Measurements from ENCODE around the gene EIPR1.

EIPR1 gene

DNA sequence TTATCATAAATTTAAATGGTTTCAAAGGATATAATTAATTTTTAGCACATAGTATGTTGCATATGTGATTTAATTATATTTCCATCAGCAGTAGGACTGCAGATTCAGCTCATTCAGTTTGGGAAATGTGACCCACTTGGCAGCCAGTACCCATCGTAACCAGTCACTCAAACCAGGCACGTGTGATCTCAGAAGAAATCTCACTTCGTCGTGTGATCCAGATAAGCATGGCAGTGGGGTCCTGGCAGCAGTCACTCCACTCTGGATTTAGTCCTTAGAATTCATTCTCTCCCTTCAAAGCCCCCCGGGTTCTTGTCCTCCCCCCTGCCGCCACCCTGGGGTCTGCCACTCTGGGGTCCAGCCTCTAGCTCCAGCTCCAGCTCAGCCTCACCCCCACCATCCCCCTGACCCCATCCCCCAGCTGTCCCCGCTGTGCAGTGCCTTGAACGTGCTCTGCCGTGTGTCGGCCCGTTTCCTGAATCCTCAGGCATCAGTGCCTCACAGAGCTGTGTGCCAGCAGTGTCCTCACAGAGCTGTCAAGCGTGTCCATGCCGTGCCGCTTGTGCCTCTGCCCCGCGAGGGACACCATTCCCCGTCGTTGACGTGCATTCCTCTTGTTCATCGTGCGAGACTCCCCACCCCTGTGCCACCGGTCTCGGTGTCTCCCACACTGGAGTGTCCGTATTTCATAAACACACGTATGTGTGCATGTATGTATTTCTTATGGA is 36.7 kb upstream of the EIPR1 start:
- no peak for ATAC-seq

DNA sequence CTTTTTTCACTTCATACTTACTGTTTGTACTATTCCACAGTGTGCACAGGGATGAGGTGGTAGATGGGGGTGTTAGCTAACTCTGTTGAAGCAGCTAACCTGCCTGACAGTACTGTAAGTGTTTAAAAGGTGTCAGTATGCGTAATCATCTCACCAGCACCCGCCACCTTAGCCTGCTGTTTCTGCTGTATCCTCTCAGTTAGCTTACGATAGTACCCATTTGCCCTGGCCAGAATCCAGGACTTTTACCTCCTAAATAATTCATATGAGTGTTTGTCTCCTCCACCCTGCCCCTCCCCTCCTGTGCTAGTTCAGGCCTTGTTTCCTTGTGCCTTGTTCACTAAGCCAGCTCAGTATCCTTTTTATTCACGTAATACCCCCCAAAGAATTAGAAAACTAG is 36.1 kb upstream of the EIPR1 start:
- TF ChIP-seq, protein P1, sequence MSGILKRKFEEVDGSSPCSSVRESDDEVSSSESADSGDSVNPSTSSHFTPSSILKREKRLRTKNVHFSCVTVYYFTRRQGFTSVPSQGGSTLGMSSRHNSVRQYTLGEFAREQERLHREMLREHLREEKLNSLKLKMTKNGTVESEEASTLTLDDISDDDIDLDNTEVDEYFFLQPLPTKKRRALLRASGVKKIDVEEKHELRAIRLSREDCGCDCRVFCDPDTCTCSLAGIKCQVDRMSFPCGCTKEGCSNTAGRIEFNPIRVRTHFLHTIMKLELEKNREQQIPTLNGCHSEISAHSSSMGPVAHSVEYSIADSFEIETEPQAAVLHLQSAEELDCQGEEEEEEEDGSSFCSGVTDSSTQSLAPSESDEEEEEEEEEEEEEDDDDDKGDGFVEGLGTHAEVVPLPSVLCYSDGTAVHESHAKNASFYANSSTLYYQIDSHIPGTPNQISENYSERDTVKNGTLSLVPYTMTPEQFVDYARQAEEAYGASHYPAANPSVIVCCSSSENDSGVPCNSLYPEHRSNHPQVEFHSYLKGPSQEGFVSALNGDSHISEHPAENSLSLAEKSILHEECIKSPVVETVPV (CRISPR knock-in tag; IDR thresholded peaks at IDR 0.05) = no peak
- TF ChIP-seq PPARA (CRISPR knock-in tag; IDR thresholded peaks at IDR 0.05; ENCODE audit: borderline replicate concordance) = no peak
- TF ChIP-seq ZNF565 (CRISPR knock-in tag; conservative IDR thresholded peaks at IDR 0.05; ENCODE audit: low read depth) = no peak
- TF ChIP-seq ISL1 (CRISPR knock-in tag; IDR thresholded peaks at IDR 0.05) = no peak
- no peak for TF ChIP-seq ESRRG (CRISPR knock-in tag; IDR thresholded peaks at IDR 0.05)
- TF ChIP-seq ZNF8 (CRISPR knock-in tag; IDR thresholded peaks at IDR 0.05) = no peak
- TF ChIP-seq, protein P2, sequence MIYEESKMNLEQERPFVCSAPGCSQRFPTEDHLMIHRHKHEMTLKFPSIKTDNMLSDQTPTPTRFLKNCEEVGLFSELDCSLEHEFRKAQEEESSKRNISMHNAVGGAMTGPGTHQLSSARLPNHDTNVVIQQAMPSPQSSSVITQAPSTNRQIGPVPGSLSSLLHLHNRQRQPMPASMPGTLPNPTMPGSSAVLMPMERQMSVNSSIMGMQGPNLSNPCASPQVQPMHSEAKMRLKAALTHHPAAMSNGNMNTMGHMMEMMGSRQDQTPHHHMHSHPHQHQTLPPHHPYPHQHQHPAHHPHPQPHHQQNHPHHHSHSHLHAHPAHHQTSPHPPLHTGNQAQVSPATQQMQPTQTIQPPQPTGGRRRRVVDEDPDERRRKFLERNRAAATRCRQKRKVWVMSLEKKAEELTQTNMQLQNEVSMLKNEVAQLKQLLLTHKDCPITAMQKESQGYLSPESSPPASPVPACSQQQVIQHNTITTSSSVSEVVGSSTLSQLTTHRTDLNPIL (CRISPR knock-in tag; IDR thresholded peaks at IDR 0.05; ENCODE audit: low read depth) = no peak
- no peak for TF ChIP-seq GLIS3 (CRISPR knock-in tag; IDR thresholded peaks at IDR 0.05)
- ATAC-seq = no peak

More for the DNA sequence above, 36.7 kb upstream of the EIPR1 start:
- TF ChIP-seq, protein P3, sequence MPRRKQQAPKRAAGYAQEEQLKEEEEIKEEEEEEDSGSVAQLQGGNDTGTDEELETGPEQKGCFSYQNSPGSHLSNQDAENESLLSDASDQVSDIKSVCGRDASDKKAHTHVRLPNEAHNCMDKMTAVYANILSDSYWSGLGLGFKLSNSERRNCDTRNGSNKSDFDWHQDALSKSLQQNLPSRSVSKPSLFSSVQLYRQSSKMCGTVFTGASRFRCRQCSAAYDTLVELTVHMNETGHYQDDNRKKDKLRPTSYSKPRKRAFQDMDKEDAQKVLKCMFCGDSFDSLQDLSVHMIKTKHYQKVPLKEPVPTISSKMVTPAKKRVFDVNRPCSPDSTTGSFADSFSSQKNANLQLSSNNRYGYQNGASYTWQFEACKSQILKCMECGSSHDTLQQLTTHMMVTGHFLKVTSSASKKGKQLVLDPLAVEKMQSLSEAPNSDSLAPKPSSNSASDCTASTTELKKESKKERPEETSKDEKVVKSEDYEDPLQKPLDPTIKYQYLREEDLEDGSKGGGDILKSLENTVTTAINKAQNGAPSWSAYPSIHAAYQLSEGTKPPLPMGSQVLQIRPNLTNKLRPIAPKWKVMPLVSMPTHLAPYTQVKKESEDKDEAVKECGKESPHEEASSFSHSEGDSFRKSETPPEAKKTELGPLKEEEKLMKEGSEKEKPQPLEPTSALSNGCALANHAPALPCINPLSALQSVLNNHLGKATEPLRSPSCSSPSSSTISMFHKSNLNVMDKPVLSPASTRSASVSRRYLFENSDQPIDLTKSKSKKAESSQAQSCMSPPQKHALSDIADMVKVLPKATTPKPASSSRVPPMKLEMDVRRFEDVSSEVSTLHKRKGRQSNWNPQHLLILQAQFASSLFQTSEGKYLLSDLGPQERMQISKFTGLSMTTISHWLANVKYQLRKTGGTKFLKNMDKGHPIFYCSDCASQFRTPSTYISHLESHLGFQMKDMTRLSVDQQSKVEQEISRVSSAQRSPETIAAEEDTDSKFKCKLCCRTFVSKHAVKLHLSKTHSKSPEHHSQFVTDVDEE (CRISPR knock-in tag; IDR thresholded peaks at IDR 0.05) = no peak
- no peak for TF ChIP-seq ZNF70 (CRISPR knock-in tag; IDR thresholded peaks at IDR 0.05)
- no peak for TF ChIP-seq ZNF565 (CRISPR knock-in tag; conservative IDR thresholded peaks at IDR 0.05; ENCODE audit: low read depth)
- TF ChIP-seq, protein P4, sequence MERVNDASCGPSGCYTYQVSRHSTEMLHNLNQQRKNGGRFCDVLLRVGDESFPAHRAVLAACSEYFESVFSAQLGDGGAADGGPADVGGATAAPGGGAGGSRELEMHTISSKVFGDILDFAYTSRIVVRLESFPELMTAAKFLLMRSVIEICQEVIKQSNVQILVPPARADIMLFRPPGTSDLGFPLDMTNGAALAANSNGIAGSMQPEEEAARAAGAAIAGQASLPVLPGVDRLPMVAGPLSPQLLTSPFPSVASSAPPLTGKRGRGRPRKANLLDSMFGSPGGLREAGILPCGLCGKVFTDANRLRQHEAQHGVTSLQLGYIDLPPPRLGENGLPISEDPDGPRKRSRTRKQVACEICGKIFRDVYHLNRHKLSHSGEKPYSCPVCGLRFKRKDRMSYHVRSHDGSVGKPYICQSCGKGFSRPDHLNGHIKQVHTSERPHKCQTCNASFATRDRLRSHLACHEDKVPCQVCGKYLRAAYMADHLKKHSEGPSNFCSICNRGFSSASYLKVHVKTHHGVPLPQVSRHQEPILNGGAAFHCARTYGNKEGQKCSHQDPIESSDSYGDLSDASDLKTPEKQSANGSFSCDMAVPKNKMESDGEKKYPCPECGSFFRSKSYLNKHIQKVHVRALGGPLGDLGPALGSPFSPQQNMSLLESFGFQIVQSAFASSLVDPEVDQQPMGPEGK (CRISPR knock-in tag; IDR thresholded peaks at IDR 0.05; ENCODE audit: borderline replicate concordance) = no peak
- no peak for TF ChIP-seq ISL1 (CRISPR knock-in tag; IDR thresholded peaks at IDR 0.05)
- no peak for TF ChIP-seq OSR1 (CRISPR knock-in tag; IDR thresholded peaks at IDR 0.05)
- TF ChIP-seq ZFP30 (CRISPR knock-in tag; IDR thresholded peaks at IDR 0.05) = no peak
- TF ChIP-seq PPARA (CRISPR knock-in tag; IDR thresholded peaks at IDR 0.05; ENCODE audit: borderline replicate concordance) = no peak
- TF ChIP-seq ZFP3 (CRISPR knock-in tag; IDR thresholded peaks at IDR 0.05) = no peak

DNA sequence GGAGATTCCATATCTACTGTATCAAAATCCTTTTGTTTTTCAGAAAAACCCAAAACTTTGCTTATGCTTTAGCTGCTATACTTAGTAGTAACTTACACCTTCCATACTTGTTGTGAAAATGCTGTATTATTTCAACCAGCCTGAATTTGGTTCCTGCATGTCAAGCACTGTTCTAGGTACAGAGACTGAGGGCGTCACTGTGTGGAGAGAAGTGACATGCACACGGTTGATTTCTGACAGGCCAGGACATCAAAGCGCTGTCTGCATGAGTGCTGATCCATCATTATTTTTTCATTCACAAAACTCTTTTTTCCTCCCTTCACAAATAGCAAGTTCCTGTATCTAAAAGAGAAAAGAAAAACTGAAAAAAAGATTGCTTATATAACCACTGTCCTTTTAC is 33.5 kb upstream of the EIPR1 start:
- ATAC-seq = no peak
- TF ChIP-seq ZNF565 (CRISPR knock-in tag; conservative IDR thresholded peaks at IDR 0.05; ENCODE audit: low read depth) (no peak), ESRRG (CRISPR knock-in tag; IDR thresholded peaks at IDR 0.05) (no peak), TOX (CRISPR knock-in tag; IDR thresholded peaks at IDR 0.05; ENCODE audit: borderline replicate concordance) (no peak), SNAI2 (CRISPR knock-in tag; IDR thresholded peaks at IDR 0.05) (no peak)
- TF ChIP-seq, protein P5, sequence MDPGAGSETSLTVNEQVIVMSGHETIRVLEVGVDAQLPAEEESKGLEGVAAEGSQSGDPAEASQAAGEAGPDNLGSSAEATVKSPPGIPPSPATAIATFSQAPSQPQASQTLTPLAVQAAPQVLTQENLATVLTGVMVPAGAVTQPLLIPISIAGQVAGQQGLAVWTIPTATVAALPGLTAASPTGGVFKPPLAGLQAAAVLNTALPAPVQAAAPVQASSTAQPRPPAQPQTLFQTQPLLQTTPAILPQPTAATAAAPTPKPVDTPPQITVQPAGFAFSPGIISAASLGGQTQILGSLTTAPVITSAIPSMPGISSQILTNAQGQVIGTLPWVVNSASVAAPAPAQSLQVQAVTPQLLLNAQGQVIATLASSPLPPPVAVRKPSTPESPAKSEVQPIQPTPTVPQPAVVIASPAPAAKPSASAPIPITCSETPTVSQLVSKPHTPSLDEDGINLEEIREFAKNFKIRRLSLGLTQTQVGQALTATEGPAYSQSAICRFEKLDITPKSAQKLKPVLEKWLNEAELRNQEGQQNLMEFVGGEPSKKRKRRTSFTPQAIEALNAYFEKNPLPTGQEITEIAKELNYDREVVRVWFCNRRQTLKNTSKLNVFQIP (CRISPR knock-in tag; IDR thresholded peaks at IDR 0.05; ENCODE audit: borderline replicate concordance, low read depth) = no peak

DNA sequence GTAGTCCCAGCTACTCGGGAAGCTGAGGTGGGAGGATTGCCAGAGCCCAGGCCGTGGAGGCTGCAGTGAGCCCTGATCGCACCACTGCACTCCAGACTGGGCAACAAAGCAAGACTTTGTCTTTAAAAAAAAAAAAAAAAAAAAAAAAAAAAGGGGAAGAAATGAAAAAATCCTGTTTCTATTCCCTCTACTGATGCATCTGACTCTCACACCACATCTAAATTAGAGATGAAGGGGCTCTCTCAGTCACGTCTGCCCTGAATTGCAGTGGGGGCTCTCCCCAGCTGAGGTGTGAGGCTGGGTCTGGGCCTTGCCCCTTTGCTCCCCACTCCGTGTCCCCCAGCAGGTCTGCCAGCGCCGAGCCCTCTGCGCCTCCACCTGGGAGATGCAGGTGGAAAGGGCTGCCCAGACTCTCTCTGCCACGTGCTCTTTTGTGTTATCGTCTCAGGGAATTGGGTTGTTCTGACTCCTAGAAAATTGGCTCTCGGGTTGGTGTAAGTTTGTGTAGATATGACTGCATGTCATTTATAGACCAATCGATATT is 32.1 kb upstream of the EIPR1 start:
- no peak for ATAC-seq
- no peak for TF ChIP-seq BACH2 (CRISPR knock-in tag; IDR thresholded peaks at IDR 0.05; ENCODE audit: borderline replicate concordance)
- TF ChIP-seq OSR1 (CRISPR knock-in tag; IDR thresholded peaks at IDR 0.05) = no peak
- no peak for TF ChIP-seq ESRRG (CRISPR knock-in tag; IDR thresholded peaks at IDR 0.05)
- TF ChIP-seq SNAI2 (CRISPR knock-in tag; IDR thresholded peaks at IDR 0.05) = no peak
- TF ChIP-seq, protein P5 (CRISPR knock-in tag; IDR thresholded peaks at IDR 0.05; ENCODE audit: borderline replicate concordance, low read depth) = no peak
- TF ChIP-seq TCF4 (CRISPR knock-in tag; IDR thresholded peaks at IDR 0.05; ENCODE audit: borderline replicate concordance) = no peak
- TF ChIP-seq CSDC2 (CRISPR knock-in tag; IDR thresholded peaks at IDR 0.05) = no peak
- no peak for TF ChIP-seq ARNTL (CRISPR knock-in tag; IDR thresholded peaks at IDR 0.05; ENCODE audit: borderline replicate concordance, low read depth)
- no peak for TF ChIP-seq RARB (CRISPR knock-in tag; IDR thresholded peaks at IDR 0.05)
- TF ChIP-seq ZNF565 (CRISPR knock-in tag; conservative IDR thresholded peaks at IDR 0.05; ENCODE audit: low read depth) = no peak
- TF ChIP-seq, protein P4 (CRISPR knock-in tag; IDR thresholded peaks at IDR 0.05; ENCODE audit: borderline replicate concordance) = no peak
- TF ChIP-seq ISL1 (CRISPR knock-in tag; IDR thresholded peaks at IDR 0.05) = no peak
